Measurements from ENCODE around the gene OR5B3.
"Not testable (repeated sequence)": the region's sequence is repeated elsewhere in the genome, so short reads cannot be mapped to it uniquely, and the experiment has no call there.

Gene OR5B3

DNA sequence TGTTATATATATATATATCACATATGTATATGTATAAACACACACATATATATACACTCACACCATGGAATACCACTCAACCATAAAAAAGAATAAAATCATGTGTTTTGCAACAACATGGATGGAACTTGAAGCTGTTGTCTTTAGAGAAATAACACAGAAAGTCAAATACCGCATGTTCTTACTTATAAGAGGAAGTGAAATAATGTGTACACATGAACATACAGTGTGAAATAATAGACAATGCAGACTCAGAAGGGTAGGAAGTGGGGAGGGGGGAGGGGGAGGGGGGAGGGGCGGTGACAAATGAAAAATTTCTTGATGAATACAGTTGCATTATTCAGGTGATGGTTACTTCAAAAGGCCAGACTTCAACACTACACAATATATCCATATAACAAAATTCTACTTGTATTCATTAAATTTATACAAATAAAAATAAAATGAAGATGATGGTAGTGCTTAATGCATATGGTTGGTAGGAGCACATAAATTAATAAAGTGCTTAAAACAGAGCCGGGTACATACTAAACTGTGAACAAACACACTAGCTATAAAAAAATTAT, 27.0 kb upstream of the OR5B3 start:
- TF ChIP-seq, protein P1, sequence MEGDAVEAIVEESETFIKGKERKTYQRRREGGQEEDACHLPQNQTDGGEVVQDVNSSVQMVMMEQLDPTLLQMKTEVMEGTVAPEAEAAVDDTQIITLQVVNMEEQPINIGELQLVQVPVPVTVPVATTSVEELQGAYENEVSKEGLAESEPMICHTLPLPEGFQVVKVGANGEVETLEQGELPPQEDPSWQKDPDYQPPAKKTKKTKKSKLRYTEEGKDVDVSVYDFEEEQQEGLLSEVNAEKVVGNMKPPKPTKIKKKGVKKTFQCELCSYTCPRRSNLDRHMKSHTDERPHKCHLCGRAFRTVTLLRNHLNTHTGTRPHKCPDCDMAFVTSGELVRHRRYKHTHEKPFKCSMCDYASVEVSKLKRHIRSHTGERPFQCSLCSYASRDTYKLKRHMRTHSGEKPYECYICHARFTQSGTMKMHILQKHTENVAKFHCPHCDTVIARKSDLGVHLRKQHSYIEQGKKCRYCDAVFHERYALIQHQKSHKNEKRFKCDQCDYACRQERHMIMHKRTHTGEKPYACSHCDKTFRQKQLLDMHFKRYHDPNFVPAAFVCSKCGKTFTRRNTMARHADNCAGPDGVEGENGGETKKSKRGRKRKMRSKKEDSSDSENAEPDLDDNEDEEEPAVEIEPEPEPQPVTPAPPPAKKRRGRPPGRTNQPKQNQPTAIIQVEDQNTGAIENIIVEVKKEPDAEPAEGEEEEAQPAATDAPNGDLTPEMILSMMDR (IDR thresholded peaks at IDR 0.05; ENCODE audit: insufficient read depth, low read depth, low read length, missing control alignments): no peak
- no peak overlapping the region for H3K4me3 ChIP-seq (ENCODE audit: low read depth, low read length)
- DNase-seq (ENCODE audit: low read depth): peak; percentile 0

GRCh38 chr11:58429273-58429672, 22.6 kb upstream of the OR5B3 start:
- TF ChIP-seq, protein P1 (IDR thresholded peaks at IDR 0.05; ENCODE audit: insufficient read depth, low read depth, low read length, missing control alignments): no peak
- H3K4me3 ChIP-seq (ENCODE audit: low read depth, low read length): no peak overlapping the region
- no peak for DNase-seq (ENCODE audit: low read depth)

GRCh38 chr11:58428021-58428420, 21.3 kb upstream of the OR5B3 start, which contains the start of gene OR5B2:
OR5B2 (minus strand) TSS chr11:58428121; CDS start chr11:58423261, 4,860 bp downstream.
- H3K4me3 ChIP-seq (ENCODE audit: low read depth, low read length): no peak within 1 kb of the TSS
- TF ChIP-seq, protein P1 (IDR thresholded peaks at IDR 0.05; ENCODE audit: insufficient read depth, low read depth, low read length, missing control alignments): no peak
- no peak for DNase-seq (ENCODE audit: low read depth)

DNA sequence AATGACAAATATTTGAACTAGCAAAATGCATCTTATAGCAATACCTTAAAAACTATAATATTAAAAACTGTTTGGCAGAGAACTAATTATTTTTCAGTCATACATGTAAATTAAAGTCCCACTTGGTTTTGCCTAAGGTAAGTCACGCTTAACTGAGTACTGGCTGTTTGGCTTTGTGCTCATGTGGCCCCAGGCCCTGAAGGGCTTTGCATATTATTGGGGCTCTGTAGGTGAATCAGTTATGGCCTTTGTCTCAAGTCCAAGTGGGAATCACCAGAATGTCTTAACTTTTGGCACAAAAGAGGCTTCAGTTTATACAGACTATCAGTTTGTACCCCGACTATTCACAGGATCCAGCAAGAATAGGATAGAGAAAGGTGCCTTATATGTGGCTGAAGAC, 7.1 kb downstream of the OR5B3 start:
- H3K4me3 ChIP-seq (ENCODE audit: low read depth, low read length); DNase-seq (ENCODE audit: low read depth): not testable (repeated sequence)

DNA sequence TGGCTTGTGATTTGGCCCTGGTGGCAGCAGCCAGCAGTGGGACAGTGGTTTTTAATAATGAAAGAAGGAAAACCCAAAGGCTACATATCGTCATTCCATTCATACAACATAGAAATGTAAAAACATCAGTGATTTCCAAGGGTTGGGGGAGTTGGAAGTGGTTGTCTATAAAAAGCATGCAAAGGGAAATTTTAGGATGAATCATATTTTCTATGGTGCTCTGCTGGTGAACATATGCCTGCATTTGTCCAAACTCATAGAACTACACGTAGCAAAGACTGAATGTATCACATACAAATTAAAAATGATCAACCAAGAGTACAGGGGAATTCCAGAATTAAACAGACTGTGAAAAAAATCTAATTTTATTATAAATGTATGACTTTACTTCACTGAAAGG, 11.1 kb downstream of the OR5B3 start:
- H3K4me3 ChIP-seq (ENCODE audit: low read depth, low read length): no peak overlapping the region
- DNase-seq (ENCODE audit: low read depth): no peak
- TF ChIP-seq, protein P1 (IDR thresholded peaks at IDR 0.05; ENCODE audit: insufficient read depth, low read depth, low read length, missing control alignments): no peak

- TF ChIP-seq, protein P1 (IDR thresholded peaks at IDR 0.05; ENCODE audit: insufficient read depth, low read depth, low read length, missing control alignments): no peak
- no peak for DNase-seq (ENCODE audit: low read depth)
- H3K4me3 ChIP-seq (ENCODE audit: low read depth, low read length): no peak overlapping the region
Observed at GRCh38 chr11:58394195-58394594, 12.5 kb downstream of the OR5B3 start.

DNA sequence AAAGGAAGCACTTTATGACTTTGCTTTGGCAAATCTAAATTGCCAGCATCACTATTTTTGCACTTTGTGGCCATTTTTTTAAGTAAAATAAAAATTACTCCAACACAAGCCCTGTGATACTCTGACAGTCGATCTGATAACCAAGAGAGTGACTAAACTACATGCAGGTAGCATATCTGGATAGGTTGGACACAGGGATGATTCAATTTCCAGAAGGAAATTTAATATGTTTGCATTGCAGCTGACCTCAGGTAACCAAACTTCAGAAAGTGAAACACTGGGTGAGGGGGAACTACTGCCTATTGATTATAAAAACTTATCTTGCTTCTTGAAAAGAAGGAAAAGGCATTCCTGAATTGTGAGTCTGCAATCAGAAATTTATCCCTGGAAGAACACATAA, 13.9 kb downstream of the OR5B3 start:
- TF ChIP-seq, protein P1 (IDR thresholded peaks at IDR 0.05; ENCODE audit: insufficient read depth, low read depth, low read length, missing control alignments): no peak
- no peak overlapping the region for H3K4me3 ChIP-seq (ENCODE audit: low read depth, low read length)
- no peak for DNase-seq (ENCODE audit: low read depth)

Data from GM12865 (cell line).